ENCODE data around the gene COL5A1.

- TF ChIP-seq EGR1 (IDR thresholded peaks at IDR 0.05) (no peak), TAF1 (IDR thresholded peaks at IDR 0.05; ENCODE audit: low read depth) (no peak), EP300 (IDR thresholded peaks at IDR 0.05; ENCODE audit: borderline replicate concordance) (no peak), MAX (IDR thresholded peaks at IDR 0.05) (no peak), REST (IDR thresholded peaks at IDR 0.05; ENCODE audit: low read depth) (no peak), YY1 (IDR thresholded peaks at IDR 0.05; ENCODE audit: low read depth) (no peak), CEBPB (IDR thresholded peaks at IDR 0.05) (no peak), ZBTB7A (IDR thresholded peaks at IDR 0.05; ENCODE audit: low read depth) (no peak), CREB1 (IDR thresholded peaks at IDR 0.05; ENCODE audit: low read depth) (no peak)
These were observed 52.2 kb downstream of the COL5A1 start for GRCh38 chr9:134693641-134694367.

Measured in Ishikawa (cell line).